Ovary (tissue), 9 donors: ENCODE data around the gene ATP13A2. TPM values are rescaled to one million over a fixed set of nuclear protein-coding genes. Genes with fewer than 3 reads are reported as not detected.

Experiments
- DNase-seq, 5 donors: peaks; one replicate each; pipeline ENCODE4 v3.0.0-alpha.2; 2019 to 2020
- H3K27ac ChIP-seq, 2 donors: fragments of 200-600 bp; one replicate each; pipeline versions ENCODE4 v1.5.1 to v1.8.0; 2019 to 2022
- H3K27me3 ChIP-seq: fragments of 200-600 bp; one replicate; pipeline ENCODE4 v1.8.0; 2022
- H3K36me3 ChIP-seq: fragments of 200-600 bp; sonication (generic); one replicate; pipeline ENCODE4 v1.5.1; 2019
- H3K4me1 ChIP-seq: one replicate; pipeline ENCODE4 v1.8.1; 2013; ENCODE audit warnings: mild to moderate bottlenecking, moderate library complexity; ENCODE audit not compliant: insufficient read depth
- H3K4me3 ChIP-seq: fragments of 200-600 bp; sonication (generic); one replicate; pipeline ENCODE4 v1.5.1; 2017
- H3K9me3 ChIP-seq, 2 donors: fragments of 200-600 bp in 1 of 2; sonication (generic) in 1 of 2; one replicate each; pipeline versions ENCODE4 v1.5.1 to v1.8.1; 2013 to 2019; ENCODE audit warnings: mild to moderate bottlenecking in 1 of 2, moderate library complexity in 1 of 2
- CTCF ChIP-seq, 3 donors: fragments of 450-650 bp in 2 of 3; fragments of 200-600 bp in 1 of 3; IDR thresholded peaks; one replicate each; pipeline versions ENCODE4 v1.5.1 to v1.8.0; 2016 to 2022; ENCODE audit warnings: antibody characterized with exemption in 3 of 3, mild to moderate bottlenecking in 1 of 3
- EP300 ChIP-seq: sonication (generic); formaldehyde crosslinking; IDR thresholded peaks from one replicate; pipeline ENCODE4 v1.6.1; 2017; ENCODE audit warnings: antibody characterized with exemption
- POLR2A ChIP-seq: fragments of 450-650 bp; IDR thresholded peaks from one replicate; pipeline ENCODE4 v1.6.1; 2017; ENCODE audit warnings: antibody characterized with exemption, mild to moderate bottlenecking, moderate library complexity
- WGBS, 3 donors: extraction: QIAGEN DNeasy Blood & Tissue Kit in 1 of 3; methylation state at CpG; one replicate each; pipeline versions ENCODE4 v1.1.5 to v1.1.7; 2013 to 2017; 5-methylcytosine and 5-hydroxymethylcytosine counted together
- intact Hi-C, 4 donors: fragments of 100-400 bp; cut with DNase I; formaldehyde crosslinking; loops; one replicate each; pipeline versions ENCODE4 v1.11.0 to v1.15.1; 2022 to 2023
- polyA plus RNA-seq, 2 donors: library from polyadenylated mRNA; stranded (reverse); fragments of 200-250 nt in 1 of 2; fragments of 350-450 nt in 1 of 2; fragmentation: Illumina TruSeq in 1 of 2; extraction: RNeasy Lipid Tissue Mini Kit (QIAGEN cat#74804) in 1 of 2; gene quantifications; one replicate each; pipeline ENCODE4 v1.2.3, GENCODE V29; 2013 to 2014
- total RNA-seq, 7 donors: library from RNA; depleted of rRNA in 2 of 7; stranded (reverse); fragments of >200 nt in 2 of 7; fragmentation: NEBNext Ultra II Directional in 3 of 7; extraction: Animal tissue kit (Norgen Biotek cat#: 25700) in 3 of 7; gene quantifications; one replicate each; pipeline versions ENCODE4 v1.1.0 to v1.2.4, GENCODE V29; 2016 to 2023
- donor health status: DM: no; HTN: no; CAD: no; lungs with moderate emphysema.
- donor health status: DM: no; HTN: no; CAD: no.
- donor health status: Bipolar disorder and iron deficiency.
- donor health status: DM: yes; HTN: yes; CAD: no.
- donor health status: DM: no; HTN: no; CAD: no.
- donor health status: DM: yes; HTN: yes; CAD: no.

The ATP13A2 gene
- total and polyA plus RNA-seq, 9 donors = 8.8 to 24.1 (median 18.7) TPM

DNA sequence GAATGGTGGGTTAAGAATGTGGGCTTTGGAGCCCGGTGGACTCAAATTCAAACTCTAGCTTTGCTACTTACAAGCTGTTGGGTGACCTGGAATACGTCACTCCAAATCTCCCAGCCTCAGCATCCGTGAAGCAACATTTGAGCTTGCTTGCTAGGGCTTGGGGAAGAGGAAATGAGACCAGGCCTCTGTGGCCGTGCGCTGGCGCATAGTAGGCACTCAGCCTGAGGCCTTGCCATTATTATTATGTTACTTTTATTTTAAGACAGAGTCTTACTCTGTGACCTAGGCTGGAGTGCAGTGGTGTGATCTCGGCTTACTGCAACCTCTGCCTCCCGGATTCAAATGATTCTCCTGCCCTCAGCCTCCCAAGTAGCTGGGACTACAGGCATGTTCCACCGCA lies 19.1 kb downstream of the ATP13A2 start:
- Histone ChIP-seq H3K36me3 (no peaks in the 10 kb centered on the region), H3K4me3 (no peak overlapping the region), H3K9me3 (no peaks in the 10 kb centered on the region), H3K4me1 (no peaks in the 10 kb centered on the region), H3K27me3 (no peaks in the 10 kb centered on the region), H3K27ac (no peak overlapping the region)
- DNase-seq = no peak
- intact Hi-C loops = loop anchor here in 1 of 4 donors (10.0 kb wide), 1 partner anchor 52 kb away; no protein-coding TSS in a partner anchor
- 93 to 96% (median 94%) methylated on average over 9 of the region's 9 CpGs for WGBS, 3 donors
- no peak for TF ChIP-seq EP300
- no peak for TF ChIP-seq POLR2A
- TF ChIP-seq CTCF (IDR thresholded peaks at IDR 0.05) = no peak

- H3K27me3 ChIP-seq = no peaks in the 10 kb centered on the region
- no peak for TF ChIP-seq POLR2A
- TF ChIP-seq EP300 = no peak
- TF ChIP-seq CTCF (IDR thresholded peaks at IDR 0.05) = no peak
- no peaks in the 10 kb centered on the region for H3K36me3 ChIP-seq
- no peaks in the 10 kb centered on the region for H3K9me3 ChIP-seq
- H3K4me1 ChIP-seq = no peaks in the 10 kb centered on the region
- intact Hi-C loops = loop anchor here in 1 of 4 donors (10.0 kb wide), 1 partner anchor 53 kb away; no protein-coding TSS in a partner anchor
- no peak overlapping the region for H3K27ac ChIP-seq
- DNase-seq = no peak
- H3K4me3 ChIP-seq = no peak overlapping the region
- WGBS, 3 donors = 91 to 94% (median 94%) methylated on average over 12 of the region's 12 CpGs
Measured at GRCh38 chr1:16992102-16992501, 19.6 kb downstream of the ATP13A2 start.

- TF ChIP-seq POLR2A (no peak), EP300 (no peak), CTCF (IDR thresholded peaks at IDR 0.05) (no peak)
- intact Hi-C loops = loop anchor here in 1 of 4 donors (10.0 kb wide), 1 partner anchor 53 kb away; no protein-coding TSS in a partner anchor
- H3K36me3 ChIP-seq = no peaks in the 10 kb centered on the region
- no peaks in the 10 kb centered on the region for H3K9me3 ChIP-seq
- WGBS, 3 donors = 95 to 97% (median 97%) methylated on average over 11 to 12 of the region's 12 CpGs
- no peaks in the 10 kb centered on the region for H3K4me1 ChIP-seq
- no peaks in the 10 kb centered on the region for H3K27me3 ChIP-seq
- H3K27ac ChIP-seq = no peak overlapping the region
- DNase-seq = peak in 1 of 5 donors; percentile 15
- H3K4me3 ChIP-seq = no peak overlapping the region
Measured at GRCh38 chr1:16991571-16991970, 20.2 kb downstream of the ATP13A2 start.

- TF ChIP-seq CTCF (IDR thresholded peaks at IDR 0.05) (no peak), EP300 (no peak), POLR2A (no peak)
- Histone ChIP-seq H3K27ac (no peak overlapping the region), H3K36me3 (no peaks in the 10 kb centered on the region), H3K4me3 (no peak overlapping the region), H3K9me3 (no peaks in the 10 kb centered on the region), H3K27me3 (no peaks in the 10 kb centered on the region), H3K4me1 (no peaks in the 10 kb centered on the region)
- intact Hi-C loops = loop anchor here in 1 of 4 donors (10.0 kb wide), 1 partner anchor 55 kb away; no protein-coding TSS in a partner anchor
- 89 to 93% (median 91%) methylated on average over 18 to 22 of the region's 22 CpGs for WGBS, 3 donors
- no peak for DNase-seq
Measured at GRCh38 chr1:16989676-16990391, 21.9 kb downstream of the ATP13A2 start.
